PC-3 (cell line): ENCODE measurements around the gene AGPAT3.

Experiments
- EZH2 ChIP-seq: fragments of 300-600 bp; sonication (generic); IDR thresholded peaks from one replicate; pipeline ENCODE4 v1.6.1; 2017; ENCODE audit warnings: antibody characterized with exemption, mild to moderate bottlenecking, low read length; ENCODE audit not compliant: unreplicated experiment
- EZH2phosphoT487 ChIP-seq: fragments of 300-600 bp; sonication (generic); IDR thresholded peaks from 2 replicates; pipeline ENCODE4 v1.6.1; 2018; ENCODE audit warnings: mild to moderate bottlenecking, antibody characterized with exemption, low read length, borderline replicate concordance
- TF ChIP-seq, protein P1 (sequence below): fragments of 300-600 bp; sonication (generic); conservative IDR thresholded peaks from 2 replicates; pipeline ENCODE4 v1.5.1; 2017; ENCODE audit warnings: antibody characterized with exemption, low read depth, mild to moderate bottlenecking, low read length

DNA sequence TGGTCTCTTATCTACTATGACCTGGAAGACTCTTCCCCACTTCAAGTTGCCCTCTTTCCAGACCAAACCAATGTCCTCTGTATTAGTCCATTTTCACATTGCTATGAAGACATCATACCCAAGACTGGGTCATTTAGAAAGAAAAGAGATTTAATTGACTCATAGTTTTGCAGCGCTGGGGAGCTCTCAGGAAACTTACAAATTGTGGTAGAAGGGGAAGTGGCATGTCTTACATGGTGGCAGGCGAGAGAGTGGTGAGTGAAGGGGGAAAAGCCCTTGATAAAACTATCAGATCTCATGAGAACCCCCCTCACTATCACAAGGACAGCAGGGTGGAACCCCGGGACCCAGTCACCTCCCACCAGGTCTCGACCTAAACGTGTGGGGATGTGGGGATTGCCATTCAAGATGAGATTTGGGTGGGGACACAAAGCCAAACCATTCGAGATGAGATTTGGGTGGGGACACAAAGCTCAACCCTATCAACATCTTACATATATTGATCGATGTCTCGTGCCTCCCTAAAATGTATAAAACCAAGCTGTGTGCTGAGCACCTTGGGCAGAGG lies 14.2 kb upstream of the AGPAT3 start:
- TF ChIP-seq, protein P1, sequence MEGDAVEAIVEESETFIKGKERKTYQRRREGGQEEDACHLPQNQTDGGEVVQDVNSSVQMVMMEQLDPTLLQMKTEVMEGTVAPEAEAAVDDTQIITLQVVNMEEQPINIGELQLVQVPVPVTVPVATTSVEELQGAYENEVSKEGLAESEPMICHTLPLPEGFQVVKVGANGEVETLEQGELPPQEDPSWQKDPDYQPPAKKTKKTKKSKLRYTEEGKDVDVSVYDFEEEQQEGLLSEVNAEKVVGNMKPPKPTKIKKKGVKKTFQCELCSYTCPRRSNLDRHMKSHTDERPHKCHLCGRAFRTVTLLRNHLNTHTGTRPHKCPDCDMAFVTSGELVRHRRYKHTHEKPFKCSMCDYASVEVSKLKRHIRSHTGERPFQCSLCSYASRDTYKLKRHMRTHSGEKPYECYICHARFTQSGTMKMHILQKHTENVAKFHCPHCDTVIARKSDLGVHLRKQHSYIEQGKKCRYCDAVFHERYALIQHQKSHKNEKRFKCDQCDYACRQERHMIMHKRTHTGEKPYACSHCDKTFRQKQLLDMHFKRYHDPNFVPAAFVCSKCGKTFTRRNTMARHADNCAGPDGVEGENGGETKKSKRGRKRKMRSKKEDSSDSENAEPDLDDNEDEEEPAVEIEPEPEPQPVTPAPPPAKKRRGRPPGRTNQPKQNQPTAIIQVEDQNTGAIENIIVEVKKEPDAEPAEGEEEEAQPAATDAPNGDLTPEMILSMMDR: no peak
- TF ChIP-seq EZH2: no peak
- TF ChIP-seq EZH2phosphoT487: no peak
